Duodenal mucosa (tissue), 2 donors: ENCODE data around the gene GSTM2.

Source experiments
- H3K27ac ChIP-seq: one replicate; pipeline ENCODE4 v1.7.0; 2013; ENCODE audit warnings: low read depth, low read length
- H3K27me3 ChIP-seq, 2 donors: one replicate each; pipeline ENCODE4 v1.7.0; 2013; ENCODE audit warnings: low read length in 2 of 2, control low read depth in 1 of 2; ENCODE audit not compliant: insufficient read depth in 2 of 2, control insufficient read depth in 1 of 2
- H3K36me3 ChIP-seq, 2 donors: one replicate each; pipeline ENCODE4 v1.7.0; 2013; ENCODE audit warnings: low read length in 2 of 2, control low read depth in 1 of 2; ENCODE audit not compliant: insufficient read depth in 2 of 2, control insufficient read depth in 1 of 2
- H3K4me1 ChIP-seq, 2 donors: one replicate each; pipeline ENCODE4 v1.7.0; 2013; ENCODE audit warnings: low read length in 2 of 2, control low read depth in 1 of 2; ENCODE audit not compliant: insufficient read depth in 2 of 2, control insufficient read depth in 1 of 2
- H3K4me3 ChIP-seq, 2 donors: one replicate each; pipeline ENCODE4 v1.7.0; 2013; ENCODE audit warnings: low read length in 2 of 2, low read depth in 1 of 2
- H3K9ac ChIP-seq, 2 donors: one replicate each; pipeline ENCODE4 v1.7.0; 2013; ENCODE audit warnings: low read length in 2 of 2, low read depth in 1 of 2
- H3K9me3 ChIP-seq, 2 donors: one replicate each; pipeline ENCODE4 v1.7.0; 2013; ENCODE audit warnings: low read length in 2 of 2, control low read depth in 1 of 2; ENCODE audit not compliant: control insufficient read depth in 1 of 2

GSTM2 gene

DNA sequence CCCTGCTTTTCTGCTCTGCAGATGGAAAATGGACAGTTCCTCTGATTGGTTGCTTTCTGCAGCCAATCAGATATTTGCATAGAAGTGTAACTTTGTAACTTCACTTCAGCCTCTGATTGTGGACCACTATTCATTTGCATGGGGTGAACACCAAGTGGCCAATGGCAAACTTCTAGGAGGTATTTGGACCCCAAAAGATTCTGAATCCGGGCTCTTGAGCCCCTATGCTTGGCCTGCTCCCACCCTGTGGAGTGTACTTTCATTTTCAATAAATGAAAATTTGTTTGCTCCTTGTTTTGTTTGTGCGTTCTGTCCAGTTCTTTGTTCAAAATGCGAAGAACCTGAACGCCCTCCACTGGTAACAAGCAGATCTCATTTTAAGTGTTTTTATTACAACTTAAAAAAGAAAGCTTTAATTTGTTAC is 18.4 kb upstream of the GSTM2 start:
- Histone ChIP-seq H3K27ac (no peak overlapping the region), H3K36me3 (no peaks in the 10 kb centered on the region), H3K4me3 (no peak overlapping the region), H3K27me3 (no peaks in the 10 kb centered on the region), H3K9ac (no peak overlapping the region), H3K4me1 (peaks cover 4 to 14% of the 10 kb centered on the region in 2 donors), H3K9me3 (no peaks in the 10 kb centered on the region)

DNA sequence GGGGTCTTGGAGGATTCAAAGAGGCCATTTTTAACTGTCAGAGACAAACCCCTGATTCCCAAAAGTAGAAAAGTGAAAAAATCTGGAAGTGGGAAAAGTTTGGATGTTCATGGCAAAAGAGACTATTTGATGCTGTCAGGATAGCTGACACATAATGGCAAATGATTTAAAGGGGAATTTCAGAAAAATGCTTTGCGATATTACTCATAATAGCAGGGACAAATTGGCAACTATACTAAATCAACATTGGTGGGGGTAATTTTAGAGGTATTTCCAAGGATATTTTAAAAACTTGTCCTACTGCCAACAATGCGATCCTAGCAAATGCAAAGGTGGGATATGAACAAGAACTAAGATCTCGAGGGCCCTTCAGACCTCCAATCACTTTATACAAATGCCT is 17.2 kb upstream of the GSTM2 start:
- Histone ChIP-seq H3K4me1 (peaks cover 15 to 20% of the 10 kb centered on the region in 2 donors), H3K9ac (no peak overlapping the region), H3K27ac (no peak overlapping the region), H3K27me3 (no peaks in the 10 kb centered on the region), H3K36me3 (no peaks in the 10 kb centered on the region), H3K9me3 (no peaks in the 10 kb centered on the region), H3K4me3 (no peak overlapping the region)

DNA sequence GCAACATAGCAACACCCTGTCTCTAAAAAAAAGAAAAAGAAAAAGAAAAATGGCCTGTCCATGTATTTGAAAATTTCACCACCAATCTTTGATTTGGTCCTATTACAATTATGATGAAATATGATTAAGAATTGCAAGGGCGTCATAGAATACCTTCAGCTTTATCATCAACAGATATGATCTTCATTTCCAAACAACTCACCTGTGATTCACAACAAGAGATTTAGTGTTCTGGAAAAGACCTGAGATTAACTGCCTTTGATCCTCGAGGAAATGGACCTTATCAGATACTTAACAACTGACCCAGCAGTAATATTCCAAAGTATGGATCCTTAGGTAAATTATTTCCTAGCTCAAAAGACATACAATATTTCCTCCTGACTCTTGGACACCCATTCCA is 15.5 kb upstream of the GSTM2 start:
- H3K27ac ChIP-seq, result no peak overlapping the region
- no peaks in the 10 kb centered on the region for H3K27me3 ChIP-seq
- no peak overlapping the region for H3K9ac ChIP-seq
- H3K4me3 ChIP-seq, result no peak overlapping the region
- H3K9me3 ChIP-seq, result no peaks in the 10 kb centered on the region
- peaks cover 20 to 22% of the 10 kb centered on the region in 2 donors for H3K4me1 ChIP-seq
- no peaks in the 10 kb centered on the region for H3K36me3 ChIP-seq

DNA sequence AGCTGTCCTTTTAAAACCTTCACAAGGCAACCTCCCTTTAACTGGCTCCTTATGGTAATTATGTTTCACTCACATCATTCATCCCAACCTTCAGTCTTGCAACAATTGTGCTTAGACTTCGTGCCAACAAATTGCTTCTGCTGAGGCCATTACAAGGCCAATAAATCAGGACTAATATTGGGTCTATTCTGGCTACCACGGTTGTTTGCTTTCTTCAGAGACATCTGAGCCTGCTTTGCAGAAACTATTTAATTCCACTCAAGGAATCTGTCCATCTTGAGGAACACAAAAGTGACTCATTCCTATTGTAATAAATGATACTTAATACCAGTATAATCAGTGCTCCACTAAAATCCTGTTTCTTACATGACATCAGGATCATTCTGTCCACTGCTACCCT is 14.6 kb upstream of the GSTM2 start:
- H3K4me1 ChIP-seq, result peaks cover 25 to 29% of the 10 kb centered on the region in 2 donors
- no peak overlapping the region for H3K9ac ChIP-seq
- H3K27me3 ChIP-seq, result no peaks in the 10 kb centered on the region
- no peaks in the 10 kb centered on the region for H3K9me3 ChIP-seq
- no peak overlapping the region for H3K27ac ChIP-seq
- no peak overlapping the region for H3K4me3 ChIP-seq
- no peaks in the 10 kb centered on the region for H3K36me3 ChIP-seq

DNA sequence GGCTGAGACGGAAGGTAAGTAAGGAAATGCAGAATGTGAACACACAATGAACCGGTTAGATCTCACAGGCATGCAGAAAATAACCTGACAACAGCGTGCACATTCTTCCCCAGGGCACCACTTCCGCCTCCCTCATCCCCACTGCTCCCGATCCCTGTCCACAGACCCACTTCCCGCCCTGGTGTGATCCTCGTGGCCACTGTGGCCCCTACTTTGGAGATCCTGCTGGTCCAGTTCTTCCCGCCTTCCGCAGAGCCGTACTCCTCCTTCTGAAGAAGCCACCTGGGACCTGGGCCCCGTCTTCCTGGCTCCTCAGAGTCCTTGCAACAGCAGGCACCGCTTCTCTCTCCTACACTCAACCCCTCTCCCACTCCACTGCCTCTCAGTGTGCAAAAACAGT is 13.3 kb upstream of the GSTM2 start:
- Histone ChIP-seq H3K27ac (no peak overlapping the region), H3K9ac (no peak overlapping the region), H3K36me3 (peaks cover 0 to 4% of the 10 kb centered on the region in 2 donors), H3K27me3 (no peaks in the 10 kb centered on the region), H3K4me1 (peaks cover 33 to 39% of the 10 kb centered on the region in 2 donors), H3K4me3 (no peak overlapping the region), H3K9me3 (no peaks in the 10 kb centered on the region)

DNA sequence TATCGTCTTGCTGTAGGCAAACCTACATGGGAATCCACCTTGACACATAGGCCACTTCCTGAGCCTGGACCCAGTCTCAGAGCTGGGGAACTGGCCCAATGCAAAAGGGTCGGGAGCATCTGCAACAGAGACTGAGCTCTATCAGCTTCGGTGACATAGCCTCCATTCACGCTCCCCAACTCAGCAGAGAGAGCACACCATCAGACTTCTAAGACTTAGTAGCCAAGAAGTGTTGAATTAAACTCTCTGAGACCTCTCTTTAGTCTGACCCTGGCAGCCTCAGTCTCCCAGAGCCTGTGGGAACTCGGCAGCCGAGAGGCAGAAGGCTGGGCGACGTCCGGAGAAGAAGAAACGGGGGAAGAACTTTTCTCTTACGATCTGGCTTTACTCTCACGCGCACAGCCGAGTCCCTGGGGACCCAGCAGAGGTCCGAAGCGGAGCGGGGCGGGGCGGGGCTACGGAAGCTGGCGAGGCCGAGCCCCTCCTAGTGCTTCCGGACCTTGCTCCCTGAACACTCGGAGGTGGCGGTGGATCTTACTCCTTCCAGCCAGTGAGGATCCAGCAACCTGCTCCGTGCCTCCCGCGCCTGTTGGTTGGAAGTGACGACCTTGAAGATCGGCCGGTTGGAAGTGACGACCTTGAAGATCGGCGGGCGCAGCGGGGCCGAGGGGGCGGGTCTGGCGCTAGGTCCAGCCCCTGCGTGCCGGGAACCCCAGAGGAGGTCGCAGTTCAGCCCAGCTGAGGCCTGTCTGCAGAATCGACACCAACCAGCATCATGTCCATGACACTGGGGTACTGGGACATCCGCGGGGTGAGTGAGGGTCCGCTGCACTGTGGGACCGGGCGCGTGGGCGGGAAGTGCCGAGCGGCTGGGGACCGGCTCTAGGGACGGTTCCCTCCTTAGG is 12.0 kb upstream of the GSTM2 start, which contains the start of gene GSTM4:
GSTM4 (plus strand) TSS at position 485 of the 905 bp plus-strand sequence; CDS start at position 776, 291 bp downstream.
- peaks cover 5 to 16% of the 10 kb centered on the region in 2 donors for H3K36me3 ChIP-seq

DNA sequence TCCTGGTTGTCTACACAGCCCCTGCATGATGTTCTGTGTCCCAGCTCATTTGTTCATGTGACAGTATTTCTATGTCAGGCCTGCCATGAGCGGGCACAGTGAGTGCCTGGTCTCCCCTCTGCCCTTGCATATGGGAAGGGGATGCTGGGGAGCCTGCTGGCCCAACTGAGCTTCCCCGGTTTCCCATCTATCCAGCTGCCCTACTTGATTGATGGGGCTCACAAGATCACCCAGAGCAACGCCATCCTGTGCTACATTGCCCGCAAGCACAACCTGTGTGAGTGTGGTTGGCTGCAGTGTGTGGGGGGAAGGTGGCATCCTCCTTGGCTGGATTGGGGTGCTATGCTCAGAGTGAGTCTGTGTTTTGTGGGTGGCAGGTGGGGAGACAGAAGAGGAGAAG is 10.5 kb upstream of the GSTM2 start:
- H3K4me3 ChIP-seq, result peak overlapping the region; percentile 67 to 90
- no peak overlapping the region for H3K27ac ChIP-seq
- peaks cover 5 to 30% of the 10 kb centered on the region in 2 donors for H3K36me3 ChIP-seq
- H3K27me3 ChIP-seq, result no peaks in the 10 kb centered on the region
- H3K4me1 ChIP-seq, result peaks cover 33 to 42% of the 10 kb centered on the region in 2 donors
- no peak overlapping the region for H3K9ac ChIP-seq
- H3K9me3 ChIP-seq, result no peaks in the 10 kb centered on the region

More for the DNA sequence above, 12.0 kb upstream of the GSTM2 start, which contains the start of gene GSTM4:
- Histone ChIP-seq H3K27ac (peak within 1 kb of the TSS; percentile 40), H3K4me3 (peak within 1 kb of the TSS; percentile 67 to 90), H3K4me1 (peaks cover 33 to 42% of the 10 kb centered on the region in 2 donors), H3K9me3 (no peaks in the 10 kb centered on the region), H3K27me3 (no peaks in the 10 kb centered on the region), H3K9ac (peak within 1 kb of the TSS; percentile 63 to 87)

DNA sequence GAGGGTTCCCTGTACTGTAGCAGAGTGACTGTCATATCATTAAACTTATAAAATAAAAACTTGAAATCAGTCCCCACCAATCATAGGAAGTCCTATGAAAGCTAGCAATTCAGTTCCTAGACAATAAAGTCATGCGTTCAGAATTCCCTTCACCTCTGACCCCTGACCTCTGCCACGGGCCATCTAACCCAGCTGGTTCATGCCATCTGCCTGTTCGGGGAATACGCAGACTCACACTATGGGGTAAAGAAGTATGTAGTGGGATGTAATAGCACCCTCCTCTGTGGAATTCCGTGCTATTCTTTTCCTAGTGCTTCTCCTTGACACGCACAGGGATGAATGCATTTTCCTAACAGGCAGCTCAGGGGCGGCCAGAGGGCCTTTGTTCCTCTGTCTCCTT is 9.9 kb upstream of the GSTM2 start:
- Histone ChIP-seq H3K27me3 (no peaks in the 10 kb centered on the region), H3K4me3 (peak overlapping the region in 1 of 2 donors; percentile 90), H3K9me3 (no peaks in the 10 kb centered on the region), H3K9ac (no peak overlapping the region), H3K36me3 (peaks cover 5 to 30% of the 10 kb centered on the region in 2 donors), H3K27ac (no peak overlapping the region), H3K4me1 (peaks cover 33 to 42% of the 10 kb centered on the region in 2 donors)

DNA sequence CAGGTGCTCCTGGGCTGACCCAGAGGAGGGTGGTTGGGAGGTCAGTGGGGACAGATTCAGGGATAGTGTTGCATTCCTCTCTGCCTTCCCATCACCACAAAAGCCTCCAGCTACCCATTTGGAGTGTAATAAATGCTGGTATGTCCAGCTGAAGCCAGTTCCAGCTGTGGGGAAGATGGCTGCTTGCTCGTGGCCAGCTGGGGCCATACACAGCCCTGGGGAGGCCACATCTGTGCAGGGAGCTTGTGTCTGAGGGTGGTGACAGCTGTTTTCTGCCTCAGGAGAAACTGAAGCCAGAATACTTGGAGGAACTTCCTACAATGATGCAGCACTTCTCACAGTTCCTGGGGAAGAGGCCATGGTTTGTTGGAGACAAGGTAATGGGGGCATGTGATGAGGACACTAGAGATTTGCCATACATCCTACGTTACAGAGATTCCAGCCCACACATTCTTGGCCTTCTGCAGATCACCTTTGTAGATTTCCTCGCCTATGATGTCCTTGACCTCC is 9.3 kb upstream of the GSTM2 start:
- Histone ChIP-seq H3K27ac (no peak overlapping the region), H3K4me3 (peak overlapping the region in 1 of 2 donors; percentile 10), H3K9ac (no peak overlapping the region), H3K9me3 (no peaks in the 10 kb centered on the region), H3K27me3 (no peaks in the 10 kb centered on the region), H3K4me1 (peaks cover 33 to 38% of the 10 kb centered on the region in 2 donors), H3K36me3 (peaks cover 5 to 30% of the 10 kb centered on the region in 2 donors)

DNA sequence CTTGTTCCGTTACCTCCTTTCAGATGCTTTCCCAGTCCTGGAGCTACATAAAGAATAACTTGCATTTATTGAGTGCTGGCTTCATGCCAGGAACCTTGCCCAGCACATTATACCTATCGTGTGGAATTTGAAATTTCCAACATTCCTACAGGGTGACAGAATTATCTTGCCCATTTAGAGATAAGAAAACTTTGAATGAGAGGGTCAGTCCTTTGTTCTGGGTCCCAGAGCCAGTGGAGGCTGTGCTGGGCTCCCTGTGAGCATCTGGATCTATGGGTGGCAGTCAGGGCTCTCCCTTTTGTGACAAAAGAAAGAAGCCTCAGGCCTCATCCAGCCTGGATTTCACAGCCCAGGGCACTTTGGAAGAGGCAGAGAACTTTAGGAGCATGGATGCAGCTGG is 8.7 kb upstream of the GSTM2 start:
- Histone ChIP-seq H3K4me3 (no peak overlapping the region), H3K4me1 (peaks cover 32 to 37% of the 10 kb centered on the region in 2 donors), H3K27ac (no peak overlapping the region), H3K36me3 (peaks cover 5 to 30% of the 10 kb centered on the region in 2 donors), H3K9ac (no peak overlapping the region), H3K27me3 (no peaks in the 10 kb centered on the region), H3K9me3 (no peaks in the 10 kb centered on the region)
